ENCODE results near the gene SLC35D1.

- TF ChIP-seq CTCF (IDR thresholded peaks at IDR 0.05) = no peak
- no peak for TF ChIP-seq EZH2 (IDR thresholded peaks at IDR 0.05; ENCODE audit: borderline replicate concordance, insufficient read depth, low read depth, low read length, poor library complexity, severe bottlenecking)
Observed at GRCh38 chr1:67077593-67077992, 23.6 kb upstream of the SLC35D1 start.
